RWPE2 (cell line): ENCODE data around the gene NKX1-2.

ENCODE experiments used
- ATAC-seq: fragments of 200-7000 bp; cut with Tn5 transposase; 3 replicates; pipeline ENCODE4 v1.9.1; 2021; ENCODE audit warnings: low read depth
- DNase-seq: peaks from one replicate; pipeline ENCODE4 v3.0.0-alpha.2; 2020; ENCODE audit warnings: low spot score
- H3K27ac ChIP-seq: fragments of 450-650 bp; 2 replicates; pipeline ENCODE4 v1.5.1; 2017; ENCODE audit warnings: mild to moderate bottlenecking; ENCODE audit not compliant: poor library complexity, severe bottlenecking
- H3K27me3 ChIP-seq: fragments of 250-450 bp; sonication (Bioruptor Pico); 2 replicates; pipeline ENCODE4 v1.5.1; 2021; ENCODE audit warnings: mild to moderate bottlenecking, moderate library complexity; ENCODE audit not compliant: insufficient read depth, poor library complexity, severe bottlenecking
- H3K36me3 ChIP-seq: fragments of 250-450 bp; sonication (Bioruptor Pico); 2 replicates; pipeline ENCODE4 v1.5.1; 2020; ENCODE audit warnings: low read depth, mild to moderate bottlenecking, moderate library complexity
- H3K4me1 ChIP-seq: fragments of 250-450 bp; sonication (Bioruptor Pico); 2 replicates; pipeline ENCODE4 v1.5.1; 2021; ENCODE audit warnings: mild to moderate bottlenecking, moderate library complexity; ENCODE audit not compliant: insufficient read depth, poor library complexity, severe bottlenecking
- H3K4me3 ChIP-seq: fragments of 250-450 bp; sonication (Bioruptor Pico); 2 replicates; pipeline ENCODE4 v1.5.1; 2021; ENCODE audit warnings: mild to moderate bottlenecking, moderate library complexity; ENCODE audit not compliant: severe bottlenecking
- H3K9me3 ChIP-seq: fragments of 250-450 bp; sonication (Bioruptor Pico); 2 replicates; pipeline ENCODE4 v1.5.1; 2021; ENCODE audit warnings: mild to moderate bottlenecking, moderate library complexity; ENCODE audit not compliant: severe bottlenecking
- TF ChIP-seq, protein P1 (sequence below): fragments of 450-650 bp; IDR thresholded peaks from one replicate; pipeline ENCODE4 v1.5.1; 2017; ENCODE audit warnings: mild to moderate bottlenecking, moderate library complexity; ENCODE audit not compliant: poor library complexity, severe bottlenecking

The NKX1-2 gene

GRCh38 chr10:124408357-124408756, 41.5 kb downstream of the NKX1-2 start:
- no peak overlapping the region for H3K27ac ChIP-seq
- H3K36me3 ChIP-seq, result peaks cover 70% of the 10 kb centered on the region
- no peaks in the 10 kb centered on the region for H3K27me3 ChIP-seq
- no peak for ATAC-seq
- H3K9me3 ChIP-seq, result no peaks in the 10 kb centered on the region
- DNase-seq, result no peak
- TF ChIP-seq, protein P1, sequence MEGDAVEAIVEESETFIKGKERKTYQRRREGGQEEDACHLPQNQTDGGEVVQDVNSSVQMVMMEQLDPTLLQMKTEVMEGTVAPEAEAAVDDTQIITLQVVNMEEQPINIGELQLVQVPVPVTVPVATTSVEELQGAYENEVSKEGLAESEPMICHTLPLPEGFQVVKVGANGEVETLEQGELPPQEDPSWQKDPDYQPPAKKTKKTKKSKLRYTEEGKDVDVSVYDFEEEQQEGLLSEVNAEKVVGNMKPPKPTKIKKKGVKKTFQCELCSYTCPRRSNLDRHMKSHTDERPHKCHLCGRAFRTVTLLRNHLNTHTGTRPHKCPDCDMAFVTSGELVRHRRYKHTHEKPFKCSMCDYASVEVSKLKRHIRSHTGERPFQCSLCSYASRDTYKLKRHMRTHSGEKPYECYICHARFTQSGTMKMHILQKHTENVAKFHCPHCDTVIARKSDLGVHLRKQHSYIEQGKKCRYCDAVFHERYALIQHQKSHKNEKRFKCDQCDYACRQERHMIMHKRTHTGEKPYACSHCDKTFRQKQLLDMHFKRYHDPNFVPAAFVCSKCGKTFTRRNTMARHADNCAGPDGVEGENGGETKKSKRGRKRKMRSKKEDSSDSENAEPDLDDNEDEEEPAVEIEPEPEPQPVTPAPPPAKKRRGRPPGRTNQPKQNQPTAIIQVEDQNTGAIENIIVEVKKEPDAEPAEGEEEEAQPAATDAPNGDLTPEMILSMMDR, result no peak
- no peak overlapping the region for H3K4me3 ChIP-seq
- no peaks in the 10 kb centered on the region for H3K4me1 ChIP-seq

DNA sequence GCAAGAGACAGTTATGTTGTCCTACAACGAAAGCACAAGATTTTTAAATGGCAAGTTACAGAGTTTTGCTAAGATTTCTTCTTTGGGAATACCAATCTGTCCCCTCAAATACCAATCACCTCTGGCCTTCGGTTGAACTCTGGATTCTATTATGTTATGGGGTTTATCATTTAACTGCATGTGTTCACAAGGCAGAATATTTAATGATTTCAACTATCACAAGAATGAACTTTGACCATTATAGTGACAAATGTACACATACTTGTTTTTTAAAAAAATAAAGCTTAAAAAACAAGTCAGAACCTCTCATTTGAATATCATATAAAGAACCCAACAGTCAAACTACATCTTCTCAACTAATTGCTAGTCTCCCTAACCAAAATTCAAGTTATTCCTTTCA, 42.4 kb downstream of the NKX1-2 start:
- TF ChIP-seq, protein P1, result no peak
- no peaks in the 10 kb centered on the region for H3K27me3 ChIP-seq
- no peaks in the 10 kb centered on the region for H3K9me3 ChIP-seq
- H3K4me3 ChIP-seq, result no peak overlapping the region
- H3K36me3 ChIP-seq, result peaks cover 76% of the 10 kb centered on the region
- no peak overlapping the region for H3K27ac ChIP-seq
- no peaks in the 10 kb centered on the region for H3K4me1 ChIP-seq
- no peak for DNase-seq
- no peak for ATAC-seq

GRCh38 chr10:124403548-124403947, 46.3 kb downstream of the NKX1-2 start:
- Histone ChIP-seq H3K4me3 (no peak overlapping the region), H3K36me3 (peaks cover 80% of the 10 kb centered on the region), H3K27ac (no peak overlapping the region), H3K9me3 (no peaks in the 10 kb centered on the region), H3K4me1 (no peaks in the 10 kb centered on the region), H3K27me3 (no peaks in the 10 kb centered on the region)
- ATAC-seq, result peak; percentile 89
- TF ChIP-seq, protein P1, result peak; percentile 84
- no peak for DNase-seq

DNA sequence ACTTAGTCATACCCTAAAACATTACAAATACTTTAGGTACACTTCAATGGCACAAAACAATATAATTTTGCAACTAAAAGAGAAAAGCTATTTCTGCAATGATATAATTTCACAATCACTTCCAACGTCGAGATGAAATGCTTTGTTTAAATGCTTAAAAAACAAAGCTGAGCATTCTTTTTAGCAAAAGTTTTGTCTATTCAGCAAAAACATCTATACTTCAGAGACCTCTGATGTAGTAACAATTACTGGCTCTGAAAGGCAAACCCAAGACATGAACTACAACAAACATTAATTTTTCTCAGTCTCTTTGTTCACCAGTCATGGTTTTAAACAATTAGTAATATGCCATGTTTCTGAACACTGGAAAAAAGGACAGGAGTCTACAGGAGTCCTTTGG, 47.6 kb downstream of the NKX1-2 start:
- Histone ChIP-seq H3K36me3 (peaks cover 80% of the 10 kb centered on the region), H3K4me3 (no peak overlapping the region), H3K4me1 (no peaks in the 10 kb centered on the region), H3K27ac (no peak overlapping the region), H3K27me3 (no peaks in the 10 kb centered on the region), H3K9me3 (no peaks in the 10 kb centered on the region)
- TF ChIP-seq, protein P1, result no peak
- no peak for ATAC-seq
- DNase-seq, result no peak

DNA sequence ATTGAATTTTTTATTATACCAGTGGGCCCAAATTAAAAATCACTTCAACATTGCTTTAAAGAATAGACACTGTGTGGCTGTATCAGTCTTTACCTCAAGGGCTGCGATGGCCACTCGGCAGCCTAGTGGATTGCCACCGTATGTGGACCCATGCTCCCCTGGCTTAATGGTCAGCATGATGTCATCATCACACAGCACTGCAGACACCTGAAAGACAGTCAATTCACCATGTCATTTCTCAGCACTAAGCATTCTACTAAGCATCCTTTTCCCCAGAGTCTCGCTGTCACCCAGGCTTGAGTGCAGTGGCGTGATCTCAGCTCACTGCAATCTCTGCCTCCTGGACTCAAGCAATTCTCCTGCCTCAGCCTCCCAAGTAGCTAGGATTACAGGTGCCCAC, 48.2 kb downstream of the NKX1-2 start:
- H3K4me1 ChIP-seq, result no peaks in the 10 kb centered on the region
- no peak overlapping the region for H3K4me3 ChIP-seq
- H3K36me3 ChIP-seq, result peaks cover 78% of the 10 kb centered on the region
- TF ChIP-seq, protein P1, result no peak
- no peak overlapping the region for H3K27ac ChIP-seq
- H3K9me3 ChIP-seq, result no peaks in the 10 kb centered on the region
- no peaks in the 10 kb centered on the region for H3K27me3 ChIP-seq
- ATAC-seq (no peak), DNase-seq (no peak)
